ENCODE results near the gene RELN.

The RELN gene

DNA sequence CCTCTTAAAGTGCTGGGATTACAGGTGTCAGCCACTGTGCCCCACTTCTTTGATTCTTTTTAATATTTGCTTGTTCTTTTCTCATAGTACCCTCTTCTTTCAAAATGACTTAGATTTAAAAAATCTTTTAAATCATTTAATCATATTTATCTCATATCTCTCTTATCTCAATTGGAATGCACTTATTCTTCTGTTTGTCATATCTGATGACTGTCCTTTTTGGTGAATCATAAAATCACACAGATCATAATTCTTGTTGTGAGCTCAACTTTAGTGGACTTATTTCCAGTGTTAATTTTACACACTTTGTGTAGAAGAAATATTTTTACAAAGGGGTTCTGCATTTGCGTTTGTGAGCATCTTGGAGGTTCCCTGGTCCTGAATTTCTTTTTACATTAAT, 323.1 kb downstream of the RELN start:
- DNase-seq: no peak

DNA sequence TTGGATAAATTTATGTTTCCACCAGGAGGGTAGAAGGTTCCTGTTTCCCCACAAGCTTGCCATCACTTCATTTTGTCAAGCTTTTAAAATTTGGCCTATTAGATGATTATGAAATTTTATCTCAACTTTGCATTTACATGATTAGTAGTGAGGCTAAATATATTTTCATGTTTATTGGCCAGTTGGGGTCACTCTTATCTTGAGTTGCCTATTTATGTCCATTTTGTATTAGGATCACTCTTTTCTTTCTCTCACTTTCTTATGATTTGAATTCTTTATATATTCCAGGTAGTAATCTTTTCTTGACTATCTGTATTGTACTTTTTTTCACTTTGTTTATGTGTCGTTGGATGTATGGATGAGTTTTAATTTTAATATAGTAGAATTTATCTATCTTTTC, 324.9 kb downstream of the RELN start:
- DNase-seq: no peak

DNA sequence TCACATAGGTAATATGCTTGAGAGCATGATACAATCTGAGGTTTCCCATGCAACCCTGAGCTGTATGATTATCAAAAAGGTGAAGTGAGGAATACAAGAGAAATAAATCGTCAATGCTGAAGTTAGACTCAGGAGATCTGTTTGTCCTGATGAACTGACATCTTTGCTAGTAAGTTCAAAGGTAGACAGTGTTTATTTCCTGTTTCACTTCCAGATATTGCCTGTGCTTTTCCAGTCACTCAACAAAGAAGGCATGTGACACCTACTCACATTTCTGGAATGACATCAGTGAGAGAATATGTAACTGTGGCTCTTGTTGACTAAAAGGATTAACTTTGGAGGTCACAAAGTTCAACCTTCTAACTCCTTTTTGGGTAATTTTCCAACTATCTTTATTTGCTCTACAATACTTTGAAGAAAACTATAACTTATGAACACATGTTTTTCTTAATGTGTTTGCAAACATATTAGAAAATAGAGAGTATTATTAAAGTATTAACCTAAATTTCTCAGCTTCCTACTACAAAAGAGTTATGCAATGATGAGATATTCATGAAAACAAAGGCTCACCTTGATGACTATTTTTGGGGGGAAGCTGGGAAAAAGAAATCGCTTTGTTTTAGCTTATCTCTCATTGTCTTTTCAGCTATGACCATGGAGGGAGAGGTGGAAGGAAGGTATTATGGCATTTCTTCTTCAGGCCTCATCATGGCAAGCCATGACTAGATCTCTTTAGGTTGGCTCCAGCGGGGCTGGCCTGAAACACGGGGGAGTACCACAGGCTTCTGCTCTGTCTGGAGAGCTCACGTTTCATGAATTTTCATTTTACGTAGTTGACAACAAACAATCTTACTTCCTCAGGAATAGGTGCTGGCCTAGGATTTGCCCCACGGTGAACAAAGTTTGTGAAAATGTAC, 328.7 kb downstream of the RELN start:
- no peak for DNase-seq

DNA sequence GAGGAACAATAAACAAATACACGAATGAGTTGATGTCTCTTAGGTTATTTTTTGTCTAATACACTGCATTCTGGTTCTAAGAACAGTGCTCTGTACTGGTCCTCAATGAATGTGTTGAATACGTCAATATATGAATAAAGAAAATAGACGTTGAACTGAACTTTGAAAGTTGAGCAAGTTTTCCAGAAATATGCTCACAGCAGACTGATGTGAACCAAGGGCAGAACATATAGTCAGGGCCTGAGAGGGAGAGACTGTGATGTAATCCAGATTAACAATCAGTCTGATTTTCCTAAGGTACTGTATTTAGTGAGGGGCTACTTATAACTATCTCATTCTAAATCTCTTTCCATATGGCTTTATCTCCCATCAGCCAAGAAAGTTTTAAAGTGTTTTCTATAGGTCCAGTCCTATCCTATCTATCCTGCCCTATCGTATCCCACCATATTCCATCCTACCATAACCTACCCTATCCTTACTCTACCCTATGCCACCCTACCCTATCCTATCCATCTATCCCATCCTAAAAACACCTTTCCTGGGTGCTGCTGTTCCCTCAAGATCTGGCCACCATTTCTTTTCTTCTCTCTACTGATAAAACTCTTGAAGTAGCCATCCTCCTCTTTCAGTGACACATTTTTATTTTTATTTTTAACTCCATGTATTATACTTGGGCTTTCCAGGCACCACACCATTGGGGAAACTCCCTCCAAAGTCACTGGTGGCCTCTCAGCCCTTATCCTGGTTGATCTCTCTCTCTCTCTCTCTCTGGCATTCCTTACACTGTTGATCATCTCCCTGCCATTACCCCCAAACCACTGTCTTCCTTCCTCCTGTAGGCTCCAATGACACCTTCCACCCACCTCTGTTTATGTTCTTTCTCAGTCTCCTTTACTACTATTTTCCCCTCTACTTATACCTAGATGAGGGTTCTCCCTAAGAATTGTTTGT, 331.1 kb downstream of the RELN start:
- DNase-seq: no peak

DNA sequence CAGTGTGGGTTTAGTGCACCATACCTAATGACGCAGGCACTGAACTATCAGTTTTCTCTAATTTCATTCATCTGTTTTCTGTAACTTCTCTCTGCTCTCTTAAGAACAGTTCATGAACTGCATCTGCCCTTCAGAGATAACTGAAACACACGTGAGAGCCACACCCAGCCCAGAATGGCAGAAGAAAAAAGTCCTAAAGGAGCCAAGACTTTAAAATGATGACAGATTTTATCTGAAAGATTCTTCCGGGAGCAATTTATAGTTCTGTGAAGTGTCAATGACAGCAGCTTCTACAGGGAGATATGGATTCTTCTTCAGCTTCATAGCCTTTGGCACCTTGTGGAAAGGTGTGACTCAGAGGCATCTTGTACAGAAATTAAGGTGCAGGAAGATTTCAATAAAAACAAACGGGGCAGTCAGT, 332.0 kb downstream of the RELN start:
- no peak for DNase-seq

DNA sequence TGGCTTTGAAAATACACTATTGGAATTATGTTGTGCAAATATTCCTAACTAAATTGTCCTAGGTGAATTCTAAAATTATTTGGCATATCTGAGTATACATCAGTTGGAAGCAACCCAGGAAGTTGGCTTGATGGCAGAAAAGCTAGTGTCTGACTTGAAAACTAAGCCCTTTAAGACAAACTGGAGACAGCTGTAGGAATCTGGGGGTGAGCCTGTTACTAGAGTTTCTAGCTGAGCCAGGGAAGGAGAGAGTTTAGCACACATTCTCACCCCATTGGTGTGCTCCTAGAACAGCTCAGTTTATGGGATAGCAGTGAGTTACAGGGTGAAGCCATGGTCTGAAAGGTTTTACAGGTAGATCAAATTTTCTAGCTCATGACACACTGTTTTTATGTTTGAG, 333.2 kb downstream of the RELN start:
- DNase-seq: no peak

DNA sequence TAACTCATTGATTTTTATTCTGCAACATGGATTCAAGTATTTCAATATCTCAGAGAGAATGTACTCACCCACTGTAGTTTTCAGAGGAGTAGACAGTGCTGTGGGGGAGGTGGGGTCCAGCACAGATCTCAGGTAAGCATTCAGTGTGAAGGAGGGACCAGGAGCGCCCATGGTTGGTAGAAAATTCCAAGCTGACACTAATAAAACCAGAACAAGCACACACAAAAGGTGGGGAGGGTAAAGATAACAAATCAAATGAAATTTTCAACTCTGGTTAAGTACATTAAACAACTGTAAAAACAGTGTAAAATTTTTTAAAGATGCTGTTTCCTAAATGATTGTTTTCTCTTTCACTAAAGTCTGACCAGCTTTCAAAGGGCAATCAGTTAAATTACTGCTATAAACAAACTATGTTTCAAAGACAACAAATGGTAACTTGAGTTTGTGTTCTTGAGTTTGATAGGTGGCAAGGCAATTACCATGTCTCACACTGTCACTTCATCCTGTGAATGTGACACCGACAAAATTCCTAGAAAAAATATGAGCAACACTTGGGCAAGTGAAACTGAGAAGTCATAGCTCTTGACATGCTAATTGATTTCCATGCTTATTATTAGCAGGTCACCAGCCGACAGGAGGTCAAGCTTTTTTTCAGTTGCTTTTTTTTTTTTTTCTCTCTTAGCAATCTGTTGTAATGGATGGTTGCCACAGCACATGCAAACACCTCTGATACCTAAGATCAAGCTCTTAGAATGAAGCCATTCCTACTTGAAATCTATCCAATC, 337.7 kb downstream of the RELN start:
- DNase-seq: peak; percentile 8

DNA sequence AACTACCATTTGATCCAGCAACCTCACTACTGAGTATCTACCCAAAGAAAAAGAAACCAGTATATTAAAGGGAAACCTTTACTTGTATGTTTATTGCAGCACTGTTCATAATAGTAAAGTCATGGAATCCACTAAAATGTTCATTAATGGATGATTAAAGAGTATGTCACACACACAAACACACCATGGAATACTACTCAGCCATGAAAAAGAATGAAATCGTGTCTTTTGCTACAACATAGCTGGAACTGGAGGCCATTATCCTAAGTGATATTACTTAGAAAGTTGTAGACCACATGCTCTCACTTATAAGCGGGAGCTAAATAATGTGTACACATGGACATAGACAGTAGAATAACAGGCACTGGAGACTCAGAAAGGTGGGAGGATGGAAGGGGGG, 340.4 kb downstream of the RELN start:
- no peak for DNase-seq

DNA sequence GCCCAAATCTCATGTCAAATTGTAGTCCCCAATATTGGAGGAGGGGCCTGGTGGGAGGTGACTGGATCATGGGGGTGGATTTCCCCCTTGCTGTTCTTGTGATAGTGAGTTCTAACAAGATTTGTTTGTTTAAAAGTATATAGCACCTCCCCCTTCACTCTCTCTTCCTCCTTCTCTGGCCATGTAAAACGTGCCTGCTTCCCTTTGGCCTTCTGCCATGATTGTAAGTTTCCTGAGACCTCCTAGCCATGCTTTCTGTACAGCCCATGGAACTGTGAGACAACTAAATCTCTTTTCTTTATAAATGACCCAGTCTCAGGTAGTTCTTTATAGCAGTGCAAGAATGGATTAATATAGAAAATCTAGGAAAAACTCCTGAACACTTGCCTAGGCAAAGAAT, 341.3 kb downstream of the RELN start:
- DNase-seq: no peak

DNA sequence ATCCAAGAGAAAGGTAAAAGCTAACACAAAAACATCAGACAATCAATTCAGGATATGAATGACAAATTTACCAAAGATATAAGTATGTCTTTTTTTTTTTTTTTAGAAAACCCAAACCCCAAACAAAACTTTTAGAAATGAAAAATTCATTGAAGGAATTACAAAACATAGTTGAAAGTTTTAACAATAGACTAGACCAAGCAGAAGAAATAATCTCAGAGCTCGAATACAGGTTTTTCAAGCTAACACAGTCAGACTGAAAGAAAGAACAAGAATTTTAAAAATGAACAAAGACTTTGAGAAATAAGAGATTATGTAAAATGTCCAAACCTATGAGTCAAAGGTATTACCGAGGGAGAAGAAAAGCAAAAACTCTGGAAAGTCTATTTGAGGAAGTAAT, 345.1 kb downstream of the RELN start:
- no peak for DNase-seq

DNA sequence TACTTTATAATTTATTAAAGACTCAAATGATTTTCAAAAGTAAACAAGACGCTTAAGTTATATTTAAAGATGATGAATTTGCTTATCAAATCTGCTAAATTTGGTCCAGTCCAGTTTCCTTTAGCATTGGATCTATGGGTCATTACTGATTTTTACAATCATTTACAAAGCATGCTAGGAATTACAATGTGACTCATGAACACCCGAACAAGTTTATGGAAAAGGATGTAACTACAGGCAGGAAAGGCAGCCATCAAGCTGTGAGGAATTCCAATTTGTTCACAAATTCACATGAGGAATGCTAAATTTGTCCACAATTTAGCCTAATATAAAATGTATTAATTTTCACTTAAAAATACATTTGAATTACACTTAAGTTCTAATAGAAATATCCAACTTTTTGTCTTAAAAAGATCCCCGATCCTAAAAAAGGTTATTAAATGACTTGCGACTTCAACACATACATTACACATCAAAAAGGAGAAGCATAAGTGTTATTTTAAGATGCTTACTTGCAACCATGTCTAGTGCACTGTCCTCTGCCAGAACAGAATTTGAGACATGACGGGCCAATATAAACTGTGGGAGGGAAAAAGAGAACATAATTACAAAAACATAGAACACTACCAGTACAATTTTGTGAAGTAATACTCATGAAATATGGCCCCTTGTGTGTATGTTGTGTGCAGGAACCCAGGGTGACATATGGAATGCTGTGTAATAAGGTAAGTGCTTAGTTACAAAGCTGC, 349.3 kb downstream of the RELN start:
- DNase-seq: no peak

DNA sequence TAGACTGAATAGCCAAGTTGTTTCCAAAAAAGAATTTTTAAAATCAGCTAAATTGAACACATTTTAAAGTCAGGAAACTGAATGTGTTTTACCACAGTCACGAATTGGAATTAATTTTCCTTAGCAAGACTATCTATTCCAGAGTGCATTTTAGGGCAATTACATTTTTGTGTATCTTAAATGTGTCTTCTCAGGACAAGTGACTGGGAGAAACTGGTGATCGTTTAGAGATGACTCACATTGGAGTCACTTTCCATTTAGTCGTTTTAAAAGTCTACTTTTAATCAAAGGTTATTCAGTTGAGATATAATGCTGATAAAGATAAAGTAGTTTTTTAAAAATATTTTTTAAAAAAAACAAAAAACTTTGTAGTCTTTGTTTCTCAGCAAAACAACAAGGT, 351.7 kb downstream of the RELN start:
- DNase-seq: no peak

DNA sequence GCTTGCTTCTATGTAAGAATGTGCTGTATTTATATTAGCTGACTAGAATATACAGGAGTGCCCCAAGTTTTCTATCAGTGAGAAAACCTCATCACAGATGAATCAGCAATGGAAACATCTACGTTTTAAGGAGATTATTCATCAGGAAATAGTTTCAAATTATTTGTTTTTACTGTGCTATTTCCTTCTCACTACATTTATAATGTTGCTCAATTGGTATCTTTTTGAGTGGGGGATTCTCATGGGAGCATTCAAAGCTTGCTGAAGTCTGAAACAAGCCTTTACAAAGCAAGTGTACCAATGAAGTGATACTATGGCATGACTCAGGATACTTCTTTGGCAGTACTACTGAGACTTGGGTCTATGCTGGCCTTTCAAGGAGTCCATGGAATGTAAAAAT, 352.4 kb downstream of the RELN start:
- DNase-seq: no peak

DNA sequence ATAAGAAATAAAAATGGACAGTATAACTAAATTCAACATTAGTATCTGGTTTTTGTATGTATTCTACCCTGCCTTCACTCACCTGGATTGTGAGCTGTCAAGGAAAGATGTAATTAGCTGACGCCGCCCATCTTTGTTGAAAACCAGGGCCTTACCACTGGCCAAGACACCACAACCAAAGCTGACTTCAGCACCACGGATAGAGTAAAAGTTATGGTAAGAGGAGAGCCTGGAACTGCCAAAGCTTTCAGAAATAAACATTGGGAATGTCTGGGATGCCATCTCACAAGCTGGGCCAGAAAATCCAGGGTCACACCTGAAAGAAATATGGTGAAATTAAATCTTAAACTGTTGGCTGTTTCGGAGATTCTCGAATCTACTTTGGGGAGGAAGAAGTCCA, 353.3 kb downstream of the RELN start:
- DNase-seq: peak; percentile 29

DNA sequence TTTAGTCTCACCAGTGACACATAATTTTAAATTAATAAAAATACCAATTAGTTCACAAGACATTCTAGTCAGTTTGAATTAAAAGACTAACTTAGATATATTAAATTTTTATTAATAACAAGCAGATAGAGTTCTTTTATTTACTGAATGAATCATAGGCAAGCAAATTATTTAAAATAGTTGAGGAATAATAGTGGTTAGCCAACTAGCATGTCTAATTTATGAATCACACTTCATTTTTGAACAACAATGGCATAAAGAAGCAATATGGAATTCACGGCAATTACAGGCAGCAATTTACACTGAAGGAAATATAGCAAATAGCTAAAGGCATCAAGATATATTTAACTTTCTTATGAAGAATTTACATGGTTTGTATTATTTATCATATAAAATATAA, 356.5 kb downstream of the RELN start:
- no peak for DNase-seq

DNA sequence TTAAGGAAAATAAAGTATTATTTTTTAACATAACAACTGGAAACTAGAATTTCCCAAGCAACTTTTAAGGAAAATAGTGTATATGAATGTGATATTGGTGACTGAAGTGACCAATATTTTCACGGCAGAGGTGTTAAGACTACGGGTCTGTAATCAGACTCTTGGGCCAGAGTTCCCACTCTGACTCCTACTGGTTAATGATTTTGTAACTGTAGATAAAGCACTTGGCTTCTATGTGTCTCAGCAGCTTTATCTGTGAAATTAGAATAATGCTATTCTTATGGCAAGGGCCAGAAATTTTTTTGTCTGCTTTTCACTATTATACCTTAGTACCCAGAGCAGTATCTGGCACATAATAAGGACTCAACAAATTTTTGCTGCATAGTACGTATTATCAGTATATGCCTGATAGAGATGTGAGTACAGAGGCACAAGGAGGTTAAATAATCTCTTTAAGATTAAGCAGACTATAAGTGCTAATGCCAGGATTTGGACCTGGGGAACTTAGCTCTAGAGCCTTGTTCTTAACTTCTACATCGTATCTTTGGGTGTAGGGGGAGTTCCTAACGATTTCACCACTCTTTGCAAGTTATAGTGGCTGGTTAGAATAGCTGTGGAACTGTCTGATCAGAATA, 357.3 kb downstream of the RELN start:
- no peak for DNase-seq

DNA sequence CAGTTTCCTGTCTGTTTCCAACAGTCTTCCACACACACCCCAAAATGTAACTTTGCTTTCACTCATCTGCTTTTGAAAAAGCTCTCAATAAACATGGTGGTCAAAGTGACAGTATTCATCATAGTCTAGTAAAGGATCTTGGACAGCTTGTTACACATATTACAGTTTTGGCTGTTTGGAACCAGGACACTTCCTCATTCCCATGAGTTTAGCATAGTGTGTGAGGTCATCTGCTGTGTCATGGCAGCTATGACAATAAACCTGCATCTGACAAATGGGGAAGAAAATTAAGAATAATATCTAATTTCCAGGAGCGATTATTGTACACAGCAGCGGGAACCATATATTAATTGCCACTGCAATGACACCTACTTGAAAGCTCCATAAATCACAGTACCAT, 359.1 kb downstream of the RELN start:
- DNase-seq: peak; percentile 87

DNA sequence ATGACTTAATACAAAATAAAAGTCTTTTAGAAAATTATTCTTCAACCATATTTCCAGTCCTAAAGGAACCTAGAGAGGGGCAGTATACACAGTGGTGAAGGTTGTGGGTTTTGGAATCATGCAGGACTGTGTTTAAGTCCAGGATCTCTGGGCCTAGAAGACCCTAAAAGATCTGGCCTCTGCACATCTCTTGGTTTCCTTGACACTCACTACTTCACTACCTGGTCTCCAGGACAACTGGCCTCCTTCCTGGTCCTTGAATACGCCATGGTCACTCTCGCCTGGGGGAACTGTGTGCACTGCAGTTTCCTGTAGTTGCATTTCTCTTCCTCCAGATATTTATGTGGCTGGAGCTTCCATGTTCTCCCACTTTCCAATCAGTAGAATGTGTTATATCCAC, 360.7 kb downstream of the RELN start:
- DNase-seq: no peak

DNA sequence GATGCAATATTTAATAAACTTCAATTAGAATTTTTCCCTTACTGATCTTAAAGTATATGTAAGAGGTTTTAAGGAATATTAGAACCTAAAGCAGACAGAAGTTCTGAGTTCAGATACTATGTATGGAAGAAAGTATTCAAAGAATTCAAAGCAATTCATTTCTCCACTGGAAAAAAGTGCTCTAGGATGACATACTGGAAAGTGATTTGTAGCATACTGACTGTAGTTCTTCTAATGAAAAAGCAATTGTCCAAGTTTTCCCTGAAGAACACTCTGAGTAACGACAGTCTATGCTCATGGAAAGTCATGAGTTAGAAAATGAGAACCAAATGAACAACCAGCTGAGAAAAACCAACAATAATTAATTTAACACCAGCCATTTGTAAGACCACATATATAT, 362.7 kb downstream of the RELN start:
- no peak for DNase-seq

DNA sequence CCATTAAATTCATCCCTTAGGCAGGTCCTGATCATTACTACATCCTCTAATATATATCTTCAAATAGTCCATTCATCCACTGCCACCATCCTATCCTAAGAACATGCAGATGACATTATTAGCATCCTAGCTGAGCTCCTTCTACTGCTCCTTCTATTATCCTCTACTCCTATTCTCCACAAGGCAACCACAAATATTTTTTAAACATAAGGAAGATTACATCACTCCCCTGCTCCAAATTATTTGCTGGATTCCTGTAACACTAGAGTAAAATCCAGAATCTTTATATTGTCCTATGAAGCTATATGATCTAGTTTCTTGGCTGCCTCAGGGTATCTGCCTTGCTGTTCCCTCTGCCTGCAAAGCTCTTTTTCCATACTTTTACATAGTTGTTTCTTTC, 367.2 kb downstream of the RELN start:
- DNase-seq: no peak
